Activated CD8-positive, alpha-beta T cell treated with anti-CD3 and anti-CD28 coated beads for 36 hours (primary cell): ENCODE data around the gene SLC15A2. TPM values are rescaled to one million over a fixed set of nuclear protein-coding genes. Genes with fewer than 3 reads are reported as not detected.

Experiments
- ATAC-seq: fragments of 200-7000 bp; cut with Tn5 transposase; one replicate; pipeline ENCODE4 v1.10.0; 2021; ENCODE audit warnings: mild to moderate bottlenecking, moderate library complexity
- CTCF ChIA-PET: fragments of 350-600 bp; sonication (Branson Sonifier 250); formaldehyde crosslinking; loops from one replicate; lab custom pipeline; 2021; ENCODE audit warnings: antibody characterized with exemption; lab: Charles Lee
- POLR2A ChIA-PET: fragments of 350-600 bp; sonication (Branson Sonifier 250); formaldehyde crosslinking; loops from one replicate; lab custom pipeline; 2021; ENCODE audit warnings: antibody characterized with exemption; lab: Charles Lee
- DNase-seq: peaks from one replicate; pipeline ENCODE4 v3.0.0-alpha.2; 2020
- H3K27ac Mint-ChIP-seq: one replicate; pipeline ENCODE4 v1.8.0; 2021; ENCODE audit warnings: mild to moderate bottlenecking, mixed read lengths
- H3K27me3 Mint-ChIP-seq: one replicate; pipeline ENCODE4 v1.8.0; 2021; ENCODE audit warnings: mixed read lengths
- H3K36me3 Mint-ChIP-seq: one replicate; pipeline ENCODE4 v1.8.0; 2021; ENCODE audit warnings: low read depth, mixed read lengths
- H3K4me1 Mint-ChIP-seq: one replicate; pipeline ENCODE4 v1.8.0; 2021; ENCODE audit warnings: low read depth, mixed read lengths
- H3K4me3 Mint-ChIP-seq: one replicate; pipeline ENCODE4 v1.8.0; 2021; ENCODE audit warnings: mild to moderate bottlenecking, moderate library complexity, mixed read lengths
- H3K9me3 Mint-ChIP-seq: one replicate; pipeline ENCODE4 v1.8.0; 2021; ENCODE audit warnings: mixed read lengths
- CTCF ChIP-seq: fragments of 200-600 bp; IDR thresholded peaks from one replicate; pipeline ENCODE4 v1.8.0; 2022; ENCODE audit warnings: antibody characterized with exemption, mild to moderate bottlenecking
- intact Hi-C: fragments of 100-400 bp; cut with micrococcal nuclease; formaldehyde crosslinking; loops from one replicate; pipeline ENCODE4 v1.10.0; 2022
- total RNA-seq, 2 experiments: library from RNA; stranded (reverse); gene quantifications; one replicate each; pipeline ENCODE4 v1.2.3, GENCODE V29; 2021

Gene SLC15A2
- total RNA-seq, 2 experiments from 2014 or later: 1.7 TPM

DNA sequence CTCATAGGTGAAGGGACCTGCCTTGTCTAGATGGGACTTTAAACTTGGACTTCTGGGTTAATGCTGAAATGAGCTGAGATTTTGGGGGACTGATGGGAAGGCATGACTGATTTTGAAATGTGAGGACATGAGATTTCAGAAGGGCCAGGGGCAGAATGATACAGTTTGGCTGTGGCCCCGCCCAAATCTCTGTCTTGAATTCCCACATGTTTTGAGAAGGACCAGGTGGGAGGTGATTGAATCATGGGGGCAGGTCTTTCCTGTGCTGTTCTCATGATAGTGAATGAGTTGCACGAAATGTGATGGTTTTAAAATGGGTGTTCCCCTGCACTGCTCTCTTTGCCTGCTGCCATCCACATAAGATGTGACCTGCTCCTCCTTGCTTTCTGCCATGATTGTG is 85.0 kb downstream of the SLC15A2 start:
- Mint-ChIP-seq H3K27ac (no peak overlapping the region), H3K27me3 (peaks cover 6% of the 10 kb centered on the region), H3K4me3 (no peak overlapping the region), H3K4me1 (peaks cover 3% of the 10 kb centered on the region), H3K9me3 (peaks cover 17% of the 10 kb centered on the region), H3K36me3 (peaks cover 5% of the 10 kb centered on the region)
- intact Hi-C loops: no loop called here
- DNase-seq: no peak
- no peak for ATAC-seq
- POLR2A ChIA-PET: no interaction called here
- CTCF ChIA-PET: no interaction called here
- no peak for TF ChIP-seq CTCF

DNA sequence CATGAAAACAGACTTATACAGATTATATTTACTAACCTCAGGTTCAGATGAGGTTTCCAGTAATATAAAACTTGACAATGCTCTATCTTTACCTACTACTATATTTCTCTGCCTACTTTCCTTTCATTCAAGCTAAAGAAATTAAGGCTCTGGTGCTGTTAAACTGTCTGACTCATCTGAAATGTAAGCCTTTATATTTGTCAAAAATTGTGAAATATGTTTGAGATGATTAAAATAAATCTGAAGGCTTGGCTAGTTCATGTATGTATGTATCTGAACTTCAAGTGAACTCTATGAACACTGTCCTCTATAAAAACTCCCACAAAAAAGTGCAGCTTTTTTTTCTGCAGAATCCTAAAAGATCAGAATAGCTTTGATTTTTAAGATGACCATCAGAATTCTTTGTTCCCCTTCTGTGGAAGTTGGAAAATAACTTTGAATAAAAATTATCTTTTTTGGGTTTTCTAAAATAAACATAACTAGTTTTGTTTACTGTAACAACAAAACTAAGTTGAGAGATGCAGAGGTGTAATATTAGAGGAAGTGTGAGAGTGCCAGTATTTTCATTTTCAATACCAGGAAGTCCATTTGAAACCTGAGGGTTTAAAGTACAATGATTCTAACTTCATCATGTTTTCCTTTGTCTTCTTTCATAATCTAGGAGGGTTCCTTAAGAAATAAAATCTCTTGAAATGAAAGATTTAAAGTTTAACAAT is 85.7 kb downstream of the SLC15A2 start:
- H3K27ac Mint-ChIP-seq: no peak overlapping the region
- intact Hi-C loops: no loop called here
- TF ChIP-seq CTCF: no peak
- ChIA-PET POLR2A (no interaction called here), CTCF (no interaction called here)
- ATAC-seq (no peak), DNase-seq (no peak)
- H3K9me3 Mint-ChIP-seq: peaks cover 19% of the 10 kb centered on the region
- H3K4me3 Mint-ChIP-seq: no peak overlapping the region
- H3K4me1 Mint-ChIP-seq: peaks cover 3% of the 10 kb centered on the region
- peaks cover 6% of the 10 kb centered on the region for H3K36me3 Mint-ChIP-seq
- peaks cover 6% of the 10 kb centered on the region for H3K27me3 Mint-ChIP-seq

GRCh38 chr3:121980450-121980796 is 86.2 kb downstream of the SLC15A2 start:
- peaks cover 6% of the 10 kb centered on the region for H3K36me3 Mint-ChIP-seq
- H3K4me3 Mint-ChIP-seq: no peak overlapping the region
- peaks cover 3% of the 10 kb centered on the region for H3K4me1 Mint-ChIP-seq
- H3K27me3 Mint-ChIP-seq: peaks cover 6% of the 10 kb centered on the region
- H3K9me3 Mint-ChIP-seq: peaks cover 21% of the 10 kb centered on the region
- intact Hi-C loops: no loop called here
- H3K27ac Mint-ChIP-seq: no peak overlapping the region
- ATAC-seq (no peak), DNase-seq (no peak)
- POLR2A ChIA-PET: no interaction called here
- TF ChIP-seq CTCF: no peak
- CTCF ChIA-PET: no interaction called here

GRCh38 chr3:121981473-121981872 is 87.3 kb downstream of the SLC15A2 start:
- peaks cover 6% of the 10 kb centered on the region for H3K36me3 Mint-ChIP-seq
- peaks cover 21% of the 10 kb centered on the region for H3K9me3 Mint-ChIP-seq
- ATAC-seq (no peak), DNase-seq (no peak)
- H3K27ac Mint-ChIP-seq: no peak overlapping the region
- H3K4me3 Mint-ChIP-seq: no peak overlapping the region
- intact Hi-C loops: no loop called here
- TF ChIP-seq CTCF: no peak
- H3K27me3 Mint-ChIP-seq: peaks cover 8% of the 10 kb centered on the region
- CTCF ChIA-PET: no interaction called here
- peaks cover 3% of the 10 kb centered on the region for H3K4me1 Mint-ChIP-seq
- POLR2A ChIA-PET: no interaction called here

DNA sequence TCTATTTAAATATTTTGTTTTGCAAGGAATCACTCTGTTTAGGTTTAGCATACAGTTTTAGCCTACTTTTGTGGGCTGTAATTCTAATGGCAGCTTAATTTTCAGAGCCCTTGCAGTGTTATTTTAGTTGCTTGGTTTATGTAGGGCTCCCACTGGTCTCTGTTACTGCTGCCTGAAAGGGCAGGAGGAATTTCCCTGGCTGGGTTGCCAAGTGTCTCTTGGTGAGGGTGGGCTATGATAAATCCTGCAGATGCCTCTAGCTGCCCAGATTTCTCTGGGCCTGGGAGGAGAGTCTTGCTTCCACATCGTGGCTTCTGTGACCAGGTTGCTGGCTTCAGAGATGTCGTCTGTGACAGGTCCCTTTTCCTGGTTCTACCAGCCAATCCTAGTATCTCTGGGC is 91.6 kb downstream of the SLC15A2 start:
- H3K27me3 Mint-ChIP-seq: peaks cover 8% of the 10 kb centered on the region
- POLR2A ChIA-PET: no interaction called here
- peaks cover 17% of the 10 kb centered on the region for H3K9me3 Mint-ChIP-seq
- peaks cover 6% of the 10 kb centered on the region for H3K36me3 Mint-ChIP-seq
- H3K4me3 Mint-ChIP-seq: no peak overlapping the region
- CTCF ChIA-PET: no interaction called here
- DNase-seq (no peak), ATAC-seq (no peak)
- no peak overlapping the region for H3K27ac Mint-ChIP-seq
- H3K4me1 Mint-ChIP-seq: peaks cover 3% of the 10 kb centered on the region
- TF ChIP-seq CTCF: no peak
- intact Hi-C loops: no loop called here
